SK-N-MC (cell line): ENCODE data around the gene SNRNP27.

Experiments used
- EZH2 ChIP-seq: fragments of 200-600 bp; sonication (generic); IDR thresholded peaks from one replicate; pipeline ENCODE4 v1.6.1; 2017; ENCODE audit warnings: antibody characterized with exemption
- FOXP2 ChIP-seq: optimal IDR thresholded peaks from 2 replicates; pipeline ENCODE3; 2011; ENCODE audit warnings: mild to moderate bottlenecking, moderate library complexity; ENCODE audit not compliant: insufficient read depth; ENCODE audit errors: extremely low read length, control extremely low read depth

- TF ChIP-seq FOXP2: no peak
- no peak for TF ChIP-seq EZH2
These were observed 33.2 kb downstream of the SNRNP27 start for GRCh38 chr2:69926849-69927515.
